HG03139 (cell line): ENCODE results near the gene RAB11B.
A peak's percentile ranks its signal among the peaks of the same experiment; 100 is the strongest.
"Not testable (repeated sequence)": the region's sequence is repeated elsewhere in the genome, so short reads cannot be mapped to it uniquely, and the experiment has no call there.

Experiments
- ATAC-seq: cut with Tn5 transposase; IDR thresholded peaks from one replicate; pipeline ENCODE4 v1.9.1; 2021; ENCODE audit not compliant: unreplicated experiment

Gene RAB11B

GRCh38 chr19:8393192-8393870 lies 3.2 kb downstream of the RAB11B start:
- no peak for ATAC-seq

GRCh38 chr19:8393871-8394250 lies 3.7 kb downstream of the RAB11B start:
- no peak for ATAC-seq

DNA sequence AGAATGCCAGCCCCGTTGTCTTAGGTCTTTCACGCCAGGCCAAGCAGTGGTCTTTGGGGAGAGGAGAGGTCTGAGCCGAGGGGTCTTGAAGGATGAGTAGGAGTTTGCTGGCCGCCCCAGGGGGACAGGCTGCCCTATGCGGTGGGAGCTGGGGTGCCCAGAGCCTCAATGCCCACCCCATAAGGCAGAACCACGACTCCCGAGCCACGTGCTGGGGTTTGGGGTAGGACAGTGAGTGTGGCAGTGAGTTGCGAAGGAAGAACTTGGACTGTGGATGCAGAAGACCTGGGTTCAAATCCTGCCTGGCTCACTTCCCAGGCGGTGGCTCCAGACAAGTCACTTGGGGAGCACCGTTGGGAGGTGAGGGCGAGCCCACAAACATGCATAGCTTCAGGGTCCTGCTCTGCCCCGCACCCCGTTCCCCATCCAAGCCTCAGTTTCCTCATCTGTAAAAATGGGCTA lies 5.5 kb downstream of the RAB11B start:
- no peak for ATAC-seq

GRCh38 chr19:8396185-8396562 lies 6.0 kb downstream of the RAB11B start:
- no peak for ATAC-seq

DNA sequence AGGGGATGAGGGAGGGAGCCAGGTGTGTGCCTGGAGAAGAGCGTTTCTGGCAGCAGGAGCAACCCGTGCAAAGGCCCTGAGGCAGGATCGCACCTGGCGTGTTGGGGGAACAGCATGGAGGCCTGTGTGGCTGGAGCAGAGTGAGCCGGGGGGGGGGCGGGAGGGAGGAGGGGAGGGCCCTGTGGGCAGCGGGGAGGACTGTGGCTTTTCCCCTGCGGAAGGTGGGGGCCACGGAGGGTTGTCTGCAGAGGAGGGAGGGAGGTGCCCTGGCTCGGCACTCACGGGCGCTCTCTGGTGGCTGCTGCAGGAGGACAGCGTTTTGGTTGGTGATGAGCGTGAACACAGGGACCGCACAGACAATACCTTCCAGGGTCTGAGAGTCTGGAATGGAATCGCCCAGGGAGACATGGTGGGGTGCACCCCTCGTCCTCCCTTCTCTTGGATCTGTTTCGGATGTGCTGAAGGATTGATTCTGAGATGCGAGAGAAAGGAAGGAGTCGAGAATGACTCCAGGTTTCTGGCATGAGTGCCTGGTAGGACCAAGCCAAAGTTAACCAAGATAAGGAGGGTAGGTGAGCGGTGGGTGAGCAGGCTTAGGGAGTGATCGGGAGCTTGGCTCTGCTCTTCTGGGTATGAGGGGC lies 6.5 kb downstream of the RAB11B start:
- ATAC-seq, result no peak

- no peak for ATAC-seq
These were observed 7.1 kb downstream of the RAB11B start for GRCh38 chr19:8397271-8397670.

DNA sequence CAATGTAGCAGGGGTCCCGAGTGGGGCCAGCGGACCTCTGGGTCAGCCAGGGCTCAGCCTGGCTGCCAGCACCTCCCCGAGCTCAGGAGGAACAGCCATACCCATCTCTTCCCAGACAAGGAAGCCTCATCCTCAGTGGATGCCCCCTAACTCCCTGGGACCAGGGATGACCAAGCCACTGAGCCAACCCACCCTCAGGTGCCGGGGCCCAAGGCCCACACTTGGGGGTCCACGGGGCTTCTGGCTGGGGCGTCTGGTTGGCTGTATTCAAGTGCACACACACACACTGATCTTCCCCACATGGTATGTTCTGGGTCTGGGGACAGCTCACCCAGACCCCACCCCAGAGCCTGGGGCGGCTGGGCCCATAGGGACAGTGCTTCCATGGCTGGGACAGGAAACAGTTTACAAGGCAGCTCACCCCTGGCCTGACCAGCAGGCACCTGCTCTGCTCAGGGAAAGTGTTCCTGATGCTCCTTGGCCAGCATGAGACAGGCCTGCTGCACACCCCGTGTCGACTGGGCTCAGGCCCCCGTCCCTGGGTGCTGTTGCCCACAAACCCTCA lies 7.7 kb downstream of the RAB11B start:
- no peak for ATAC-seq

GRCh38 chr19:8398311-8398771 lies 8.2 kb downstream of the RAB11B start:
- ATAC-seq, result no peak

- no peak for ATAC-seq
These were observed 9.6 kb downstream of the RAB11B start for GRCh38 chr19:8399681-8400188.

DNA sequence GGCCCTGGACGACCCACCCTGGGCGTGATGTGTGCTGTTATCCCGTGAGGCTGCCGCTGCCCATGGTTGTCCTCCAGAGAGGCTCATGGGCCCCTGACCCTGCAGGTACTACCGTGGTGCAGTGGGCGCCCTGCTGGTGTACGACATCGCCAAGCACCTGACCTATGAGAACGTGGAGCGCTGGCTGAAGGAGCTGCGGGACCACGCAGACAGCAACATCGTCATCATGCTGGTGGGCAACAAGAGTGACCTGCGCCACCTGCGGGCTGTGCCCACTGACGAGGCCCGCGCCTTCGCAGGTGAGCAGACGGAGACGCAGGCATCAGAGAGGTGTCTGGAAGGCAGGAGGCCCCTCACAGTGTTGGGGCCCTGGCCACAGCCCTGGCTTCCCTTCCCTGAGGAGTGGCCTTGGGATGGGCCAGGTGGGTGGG lies 11.8 kb downstream of the RAB11B start:
- ATAC-seq, result no peak

GRCh38 chr19:8403098-8403819 lies 13.1 kb downstream of the RAB11B start:
- ATAC-seq, result no peak

- ATAC-seq, result no peak
These were observed 13.6 kb downstream of the RAB11B start for GRCh38 chr19:8403820-8404109.

- ATAC-seq, result no peak
These were observed 14.4 kb downstream of the RAB11B start for GRCh38 chr19:8404391-8405151.

DNA sequence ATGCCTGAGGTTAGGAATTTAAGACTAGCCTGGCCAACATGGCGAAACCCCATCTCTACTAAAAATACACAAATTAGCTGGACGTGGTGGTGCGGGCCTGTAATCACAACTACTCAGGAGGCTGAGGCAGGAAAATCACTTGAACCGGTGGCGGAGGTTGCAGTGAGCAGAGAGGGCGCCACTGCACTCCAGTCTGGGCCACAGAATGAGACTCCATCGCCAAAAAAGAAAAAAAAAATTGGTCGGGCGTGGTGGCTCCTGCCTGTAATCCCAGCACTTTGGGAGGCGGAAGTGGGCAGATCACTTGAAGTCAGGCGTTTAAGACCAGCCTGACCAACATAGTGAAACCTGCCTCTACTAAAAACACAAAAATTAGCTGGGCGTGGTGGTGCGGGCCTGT lies 20.6 kb downstream of the RAB11B start:
- ATAC-seq, result not testable (repeated sequence)

GRCh38 chr19:8412783-8413628 lies 22.8 kb downstream of the RAB11B start, which contains the start of gene MARCHF2:
Gene MARCHF2, plus strand, starts transcription at chr19:8413305. Its CDS starts 8,536 bp downstream, at chr19:8421841.
- ATAC-seq, result peak; percentile 98

- no peak for ATAC-seq
These were observed 23.5 kb downstream of the RAB11B start for GRCh38 chr19:8413629-8413995.

- ATAC-seq, result no peak
These were observed 26.6 kb downstream of the RAB11B start for GRCh38 chr19:8416796-8417195.

GRCh38 chr19:8421484-8422461 lies 31.6 kb downstream of the RAB11B start:
- ATAC-seq, result no peak

GRCh38 chr19:8423817-8424223 lies 33.7 kb downstream of the RAB11B start:
- ATAC-seq, result no peak
